A549 (cell line): ENCODE measurements around the gene CKAP2L. TPM values are rescaled to one million over a fixed set of nuclear protein-coding genes. Genes with fewer than 3 reads are reported as not detected.

ENCODE experiments used
- ATAC-seq, 2 experiments: fragments of 200-7000 bp in 1 of 2; fragments of >200 bp in 1 of 2; cut with Nextera tagmentation in 1 of 2; cut with Tn5 transposase in 1 of 2; 3 replicates each; pipeline versions ENCODE4 v1.8.0 to v1.9.1; 2018 to 2020; ENCODE audit warnings: mild to moderate bottlenecking in 1 of 2, moderate library complexity in 1 of 2
- CTCF ChIA-PET: fragments of 300-600 bp; sonication (Branson Sonifier 250); formaldehyde crosslinking; extraction: SDS; loops from one replicate; lab custom pipeline; 2021; ENCODE audit warnings: antibody characterized with exemption, inconsistent platforms; lab: Yijun Ruan, JAX
- POLR2A ChIA-PET: fragments of 350-600 bp; formaldehyde crosslinking; extraction: SDS; loops from one replicate; lab custom pipeline; 2021; ENCODE audit warnings: antibody characterized with exemption, inconsistent platforms; lab: Yijun Ruan, JAX
- DNase-seq, 2 experiments: peaks; one replicate each; pipeline versions ENCODE4 v3.0.0 to v3.0.0-alpha.2; 2011 to 2016; ENCODE audit warnings: low read depth in 1 of 2, low spot score in 1 of 2
- FAIRE-seq: peaks from 2 replicates; lab custom pipeline; 2011; peaks lifted over from hg19 to GRCh38; lab: Jason Lieb, UNC
- H3K27ac ChIP-seq, 2 experiments: fragments of >200 bp; sonication (Bioruptor Twin); formaldehyde crosslinking; 3 replicates each; pipeline ENCODE4 v1.5.1; 2016 to 2017
- H3K4me1 ChIP-seq: fragments of >200 bp; sonication (Bioruptor Twin); formaldehyde crosslinking; 3 replicates; pipeline ENCODE4 v1.6.1; 2016
- H3K4me2 ChIP-seq: fragments of >200 bp; sonication (Bioruptor Twin); formaldehyde crosslinking; 3 replicates; pipeline ENCODE4 v1.6.1; 2016
- H3K4me3 ChIP-seq: fragments of >200 bp; sonication (Bioruptor Twin); formaldehyde crosslinking; 3 replicates; pipeline ENCODE4 v1.5.1; 2016
- H3K9me3 ChIP-seq: fragments of >200 bp; sonication (Bioruptor Twin); formaldehyde crosslinking; 3 replicates; pipeline ENCODE4 v1.6.1; 2016
- CHD2 ChIP-seq: fragments of 150-350 bp; IDR thresholded peaks from 2 replicates; pipeline ENCODE4 v1.6.1; 2014; ENCODE audit warnings: low read length; ENCODE audit not compliant: partially characterized antibody
- EHF ChIP-seq: fragments of 250-450 bp; sonication (Bioruptor Pico); IDR thresholded peaks from 2 replicates; pipeline ENCODE4 v1.5.0; 2020; ENCODE audit warnings: mild to moderate bottlenecking
- EHMT2 ChIP-seq: fragments of 200-600 bp; sonication (generic); IDR thresholded peaks from 2 replicates; pipeline ENCODE4 v1.6.1; 2016; ENCODE audit warnings: antibody characterized with exemption, low read depth, mild to moderate bottlenecking, moderate library complexity
- EP300 ChIP-seq, 2 experiments: fragments of >200 bp; sonication (Bioruptor Twin); formaldehyde crosslinking; IDR thresholded peaks; 2 replicates in 1 of 2; 3 replicates in 1 of 2; pipeline ENCODE4 v1.6.1; 2016 to 2017
- FOSB ChIP-seq: fragments of 250-450 bp; sonication (Bioruptor Pico); IDR thresholded peaks from 2 replicates; pipeline ENCODE4 v1.5.0; 2020; ENCODE audit warnings: mild to moderate bottlenecking, moderate library complexity
- FOXS1 ChIP-seq: fragments of 250-450 bp; sonication (Bioruptor Pico); IDR thresholded peaks from 2 replicates; pipeline ENCODE4 v1.5.0; 2020; ENCODE audit warnings: mild to moderate bottlenecking, moderate library complexity
- JUN ChIP-seq, 2 experiments: fragments of >200 bp; sonication (Bioruptor Twin); formaldehyde crosslinking; IDR thresholded peaks; 2 replicates in 1 of 2; 3 replicates in 1 of 2; pipeline ENCODE4 v1.6.1; 2016 to 2017
- JUNB ChIP-seq: fragments of >200 bp; sonication (Bioruptor Twin); formaldehyde crosslinking; IDR thresholded peaks from 2 replicates; pipeline ENCODE4 v1.6.1; 2016
- NFE2L2 ChIP-seq: fragments of 150-350 bp; conservative IDR thresholded peaks from 2 replicates; pipeline ENCODE4 v1.6.1; 2014; ENCODE audit warnings: low read length
- NR3C1 ChIP-seq: fragments of >200 bp; sonication (Bioruptor Twin); formaldehyde crosslinking; IDR thresholded peaks from 3 replicates; pipeline ENCODE4 v1.6.1; 2017
- RCOR1 ChIP-seq: fragments of 150-350 bp; IDR thresholded peaks from 2 replicates; pipeline ENCODE4 v1.6.1; 2014; ENCODE audit warnings: antibody characterized with exemption, low read length, low read depth
- SMC3 ChIP-seq: fragments of >200 bp; sonication (Bioruptor Twin); formaldehyde crosslinking; IDR thresholded peaks from 3 replicates; pipeline ENCODE4 v1.6.1; 2018; ENCODE audit warnings: inconsistent platforms
- SREBF2 ChIP-seq: fragments of 450-650 bp; IDR thresholded peaks from 2 replicates; pipeline ENCODE4 v1.6.1; 2014; ENCODE audit warnings: mild to moderate bottlenecking, moderate library complexity
- ZC3H11A ChIP-seq: fragments of 450-650 bp; IDR thresholded peaks from 2 replicates; pipeline ENCODE4 v1.6.1; 2014; ENCODE audit warnings: antibody characterized with exemption, mild to moderate bottlenecking
- ZNF302 ChIP-seq: fragments of 250-450 bp; sonication (Bioruptor Pico); IDR thresholded peaks from 2 replicates; pipeline ENCODE4 v1.9.0; 2021; ENCODE audit warnings: inconsistent platforms, mild to moderate bottlenecking, moderate library complexity
- WGBS: methylation state at CpG from one replicate; pipeline ENCODE4 v1.1.6; 2017; ENCODE audit errors: missing lambda C conversion rate; 5-methylcytosine and 5-hydroxymethylcytosine counted together
- polyA plus RNA-seq, 4 experiments: library from polyadenylated mRNA; depleted of rRNA in 3 of 4; stranded (reverse); fragments of >200 nt; fragmentation: RNase III in 1 of 4; extraction: RNeasy Plus Mini Kit Qiagen cat#74134 plus additional on column Dnase treatment in 1 of 4; gene quantifications; 2 replicates in 3 of 4; 3 replicates in 1 of 4; pipeline ENCODE4 v1.2.3, GENCODE V29; 2011 to 2017
- TF ChIP-seq, protein P1 (sequence below): fragments of 250-450 bp; sonication (Bioruptor Pico); IDR thresholded peaks from 2 replicates; pipeline ENCODE4 v1.5.0; 2020; ENCODE audit warnings: low read depth, mild to moderate bottlenecking, moderate library complexity
- TF ChIP-seq, protein P2 (sequence below): fragments of >200 bp; sonication (Bioruptor Twin); formaldehyde crosslinking; IDR thresholded peaks from 3 replicates; pipeline ENCODE4 v1.5.1; 2016
- TF ChIP-seq, protein P3 (sequence below): IDR thresholded peaks from 2 replicates; pipeline ENCODE4 v1.6.1; 2012
- TF ChIP-seq, protein P4 (sequence below): fragments of 150-350 bp; IDR thresholded peaks from 2 replicates; pipeline ENCODE4 v1.6.1; 2014; ENCODE audit warnings: low read depth, mild to moderate bottlenecking, low read length

CKAP2L gene
- polyA plus RNA-seq, 2 of the 4 experiments (the other 2 are of a cell fraction): 14.0 to 15.9 TPM

DNA sequence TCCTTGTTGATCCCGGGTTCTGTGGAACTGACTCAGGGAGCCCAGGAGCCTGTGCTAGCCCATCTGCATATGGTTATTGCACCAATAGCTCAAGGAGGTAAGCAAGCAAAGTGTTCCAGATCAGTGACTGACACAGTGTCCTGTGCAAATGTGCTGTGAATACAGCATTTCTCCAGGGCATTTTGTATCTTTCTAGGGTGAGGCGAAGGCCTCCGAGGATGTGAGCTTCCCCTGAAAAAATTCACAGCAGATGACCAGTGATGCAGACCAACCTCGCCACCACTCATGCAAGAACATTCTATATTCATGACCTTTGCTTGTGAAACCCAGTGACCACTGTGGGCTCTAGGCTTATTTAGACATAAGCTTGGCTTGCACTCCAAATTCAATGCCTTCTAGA is 58.8 kb downstream of the CKAP2L start:
- POLR2A ChIA-PET: no interaction called here
- WGBS: 92% methylated on average over 4 of the region's 4 CpGs

DNA sequence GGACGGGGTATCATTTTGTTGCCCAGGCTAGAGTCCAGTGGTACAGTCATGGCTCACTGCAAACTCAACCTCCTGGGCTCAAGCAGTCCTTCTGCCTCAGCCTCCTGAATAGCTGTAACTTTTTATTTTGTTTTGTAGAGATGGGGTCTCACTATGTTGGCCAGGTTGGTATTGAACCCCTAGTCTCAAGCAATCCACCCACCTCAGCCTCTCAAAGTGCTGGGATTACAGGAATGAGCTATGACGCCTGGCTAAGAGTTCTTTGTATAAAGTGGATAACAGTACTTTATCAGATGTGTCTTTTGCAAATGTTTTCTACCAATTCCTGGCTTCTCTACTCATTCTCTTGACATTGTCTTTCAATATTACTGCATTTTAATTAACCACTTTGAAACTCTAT is 60.7 kb downstream of the CKAP2L start:
- POLR2A ChIA-PET: no interaction called here
- no peak for FAIRE-seq
- no peak overlapping the region for H3K4me2 ChIP-seq
- H3K27ac ChIP-seq: no peak overlapping the region
- WGBS: 36% methylated on average over 2 of the region's 2 CpGs
- TF ChIP-seq FOSB (CRISPR knock-in tag) (no peak), NR3C1 (no peak), SMC3 (no peak), CHD2 (no peak)
- no peaks in the 10 kb centered on the region for H3K4me1 ChIP-seq
- H3K4me3 ChIP-seq: no peak overlapping the region
- H3K9me3 ChIP-seq: no peaks in the 10 kb centered on the region
- no peak for ATAC-seq
- CTCF ChIA-PET: interaction anchor here (1.2 to 2.5 kb wide), 3 partner anchors 22 to 104 kb away, joined by 3 to 11 read pairs (median 3); no protein-coding TSS in a partner anchor
- DNase-seq: no peak

More for the DNA sequence above, 58.8 kb downstream of the CKAP2L start:
- DNase-seq (no peak), FAIRE-seq (no peak), ATAC-seq (no peak)
- Histone ChIP-seq H3K4me1 (no peaks in the 10 kb centered on the region), H3K4me2 (no peak overlapping the region), H3K27ac (no peak overlapping the region), H3K4me3 (no peak overlapping the region), H3K9me3 (no peaks in the 10 kb centered on the region)
- CTCF ChIA-PET: interaction anchor here (0.8 to 5.6 kb wide), 7 partner anchors 9 to 105 kb away, joined by 3 to 55 read pairs (median 3); no protein-coding TSS in a partner anchor
- TF ChIP-seq EP300 (IDR thresholded peaks at IDR 0.05) (no peak), EHMT2 (no peak), FOSB (CRISPR knock-in tag) (no peak), JUN (IDR thresholded peaks at IDR 0.05) (no peak), ZC3H11A (no peak), RCOR1 (no peak), EHF (CRISPR knock-in tag) (no peak)
- TF ChIP-seq, protein P1, sequence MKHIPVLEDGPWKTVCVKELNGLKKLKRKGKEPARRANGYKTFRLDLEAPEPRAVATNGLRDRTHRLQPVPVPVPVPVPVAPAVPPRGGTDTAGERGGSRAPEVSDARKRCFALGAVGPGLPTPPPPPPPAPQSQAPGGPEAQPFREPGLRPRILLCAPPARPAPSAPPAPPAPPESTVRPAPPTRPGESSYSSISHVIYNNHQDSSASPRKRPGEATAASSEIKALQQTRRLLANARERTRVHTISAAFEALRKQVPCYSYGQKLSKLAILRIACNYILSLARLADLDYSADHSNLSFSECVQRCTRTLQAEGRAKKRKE (CRISPR knock-in tag): no peak
- TF ChIP-seq, protein P2, sequence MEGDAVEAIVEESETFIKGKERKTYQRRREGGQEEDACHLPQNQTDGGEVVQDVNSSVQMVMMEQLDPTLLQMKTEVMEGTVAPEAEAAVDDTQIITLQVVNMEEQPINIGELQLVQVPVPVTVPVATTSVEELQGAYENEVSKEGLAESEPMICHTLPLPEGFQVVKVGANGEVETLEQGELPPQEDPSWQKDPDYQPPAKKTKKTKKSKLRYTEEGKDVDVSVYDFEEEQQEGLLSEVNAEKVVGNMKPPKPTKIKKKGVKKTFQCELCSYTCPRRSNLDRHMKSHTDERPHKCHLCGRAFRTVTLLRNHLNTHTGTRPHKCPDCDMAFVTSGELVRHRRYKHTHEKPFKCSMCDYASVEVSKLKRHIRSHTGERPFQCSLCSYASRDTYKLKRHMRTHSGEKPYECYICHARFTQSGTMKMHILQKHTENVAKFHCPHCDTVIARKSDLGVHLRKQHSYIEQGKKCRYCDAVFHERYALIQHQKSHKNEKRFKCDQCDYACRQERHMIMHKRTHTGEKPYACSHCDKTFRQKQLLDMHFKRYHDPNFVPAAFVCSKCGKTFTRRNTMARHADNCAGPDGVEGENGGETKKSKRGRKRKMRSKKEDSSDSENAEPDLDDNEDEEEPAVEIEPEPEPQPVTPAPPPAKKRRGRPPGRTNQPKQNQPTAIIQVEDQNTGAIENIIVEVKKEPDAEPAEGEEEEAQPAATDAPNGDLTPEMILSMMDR: no peak
- TF ChIP-seq, protein P3, sequence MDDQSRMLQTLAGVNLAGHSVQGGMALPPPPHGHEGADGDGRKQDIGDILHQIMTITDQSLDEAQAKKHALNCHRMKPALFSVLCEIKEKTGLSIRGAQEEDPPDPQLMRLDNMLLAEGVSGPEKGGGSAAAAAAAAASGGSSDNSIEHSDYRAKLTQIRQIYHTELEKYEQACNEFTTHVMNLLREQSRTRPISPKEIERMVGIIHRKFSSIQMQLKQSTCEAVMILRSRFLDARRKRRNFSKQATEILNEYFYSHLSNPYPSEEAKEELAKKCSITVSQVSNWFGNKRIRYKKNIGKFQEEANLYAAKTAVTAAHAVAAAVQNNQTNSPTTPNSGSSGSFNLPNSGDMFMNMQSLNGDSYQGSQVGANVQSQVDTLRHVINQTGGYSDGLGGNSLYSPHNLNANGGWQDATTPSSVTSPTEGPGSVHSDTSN: no peak
- TF ChIP-seq, protein P4, sequence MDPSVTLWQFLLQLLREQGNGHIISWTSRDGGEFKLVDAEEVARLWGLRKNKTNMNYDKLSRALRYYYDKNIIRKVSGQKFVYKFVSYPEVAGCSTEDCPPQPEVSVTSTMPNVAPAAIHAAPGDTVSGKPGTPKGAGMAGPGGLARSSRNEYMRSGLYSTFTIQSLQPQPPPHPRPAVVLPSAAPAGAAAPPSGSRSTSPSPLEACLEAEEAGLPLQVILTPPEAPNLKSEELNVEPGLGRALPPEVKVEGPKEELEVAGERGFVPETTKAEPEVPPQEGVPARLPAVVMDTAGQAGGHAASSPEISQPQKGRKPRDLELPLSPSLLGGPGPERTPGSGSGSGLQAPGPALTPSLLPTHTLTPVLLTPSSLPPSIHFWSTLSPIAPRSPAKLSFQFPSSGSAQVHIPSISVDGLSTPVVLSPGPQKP: no peak

DNA sequence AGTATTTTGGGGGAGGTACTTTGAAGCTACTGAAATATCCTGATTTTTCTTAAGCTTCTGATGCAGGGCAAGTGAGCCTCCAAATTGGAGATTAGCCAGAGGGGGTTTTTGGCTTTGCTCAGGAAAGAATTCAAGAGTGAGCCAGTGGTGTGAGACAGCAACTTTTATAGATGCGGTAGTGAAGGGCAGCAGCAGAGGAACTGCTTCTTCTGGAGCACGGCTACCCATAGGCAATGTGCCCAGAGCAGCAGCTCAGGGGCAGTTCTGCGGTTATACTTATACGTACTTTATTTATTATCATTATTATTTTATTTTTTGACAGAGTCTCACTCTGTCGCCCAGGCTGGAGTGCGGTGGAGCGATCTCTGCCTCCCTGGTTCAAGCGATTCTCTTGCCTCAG is 63.4 kb downstream of the CKAP2L start:
- Histone ChIP-seq H3K4me1 (no peaks in the 10 kb centered on the region), H3K4me2 (no peak overlapping the region), H3K9me3 (no peaks in the 10 kb centered on the region), H3K27ac (peak overlapping the region in 1 of 2 experiments; percentile 14; a peak in 1 of 6 replicates), H3K4me3 (no peak overlapping the region)
- ChIA-PET POLR2A (no interaction called here), CTCF (interaction anchor here (0.6 to 3.7 kb wide), 6 partner anchors 9 to 74 kb away, joined by 3 to 23 read pairs (median 4); no protein-coding TSS in a partner anchor)
- ATAC-seq (no peak), DNase-seq (no peak), FAIRE-seq (no peak)
- WGBS: 95% methylated on average over 8 of the region's 8 CpGs
- no peak for TF ChIP-seq FOXS1 (CRISPR knock-in tag)
- TF ChIP-seq ZNF302 (CRISPR knock-in tag): no peak
- TF ChIP-seq JUNB: no peak
- no peak for TF ChIP-seq NFE2L2
- no peak for TF ChIP-seq SREBF2
